Retinal pigment epithelial cell (primary cell): Measurements from ENCODE around the gene ARHGAP26.

Experiments used
- DNase-seq: peaks from one replicate; pipeline ENCODE4 v3.0.0-alpha.2; 2010; ENCODE audit warnings: low read depth
- H3K4me3 ChIP-seq: 2 replicates; pipeline ENCODE4 v1.5.1; 2011; ENCODE audit warnings: mild to moderate bottlenecking, low read length, control low read depth, moderate library complexity
- CTCF ChIP-seq: conservative IDR thresholded peaks from 2 replicates; pipeline ENCODE4 v1.5.1; 2011; ENCODE audit warnings: low read depth, low read length, control low read depth, inconsistent platforms

ARHGAP26 gene

GRCh38 chr5:142955628-142956027, 185.5 kb downstream of the ARHGAP26 start:
- no peak overlapping the region for H3K4me3 ChIP-seq
- TF ChIP-seq CTCF, result no peak
- no peak for DNase-seq

GRCh38 chr5:142957528-142957927, 187.4 kb downstream of the ARHGAP26 start:
- DNase-seq, result no peak
- no peak overlapping the region for H3K4me3 ChIP-seq
- TF ChIP-seq CTCF, result no peak

GRCh38 chr5:142958944-142959682, 188.9 kb downstream of the ARHGAP26 start:
- DNase-seq, result no peak
- no peak overlapping the region for H3K4me3 ChIP-seq
- no peak for TF ChIP-seq CTCF

GRCh38 chr5:142959683-142960657, 189.8 kb downstream of the ARHGAP26 start:
- TF ChIP-seq CTCF, result no peak
- H3K4me3 ChIP-seq, result no peak overlapping the region
- no peak for DNase-seq

GRCh38 chr5:142961440-142962173, 191.4 kb downstream of the ARHGAP26 start:
- DNase-seq, result no peak
- no peak for TF ChIP-seq CTCF
- H3K4me3 ChIP-seq, result no peak overlapping the region

GRCh38 chr5:142962174-142962533, 192.0 kb downstream of the ARHGAP26 start:
- H3K4me3 ChIP-seq, result no peak overlapping the region
- no peak for TF ChIP-seq CTCF
- DNase-seq, result no peak
